ENCODE data around the gene DEPP1. TPM values are rescaled to one million over a fixed set of nuclear protein-coding genes. Genes with fewer than 3 reads are reported as not detected.

Gene DEPP1
- total RNA-seq, 1 experiment from 2014 or later = 3.8 TPM

GRCh38 chr10:44992070-44992731 is 13.6 kb upstream of the DEPP1 start:
- Histone ChIP-seq H3K36me3 (ENCODE audit: control insufficient read depth in 1 of 2, insufficient read depth in 2 of 2, low read length in 2 of 2) (no peaks in the 10 kb centered on the region), H3K9me3 (ENCODE audit: control insufficient read depth in 1 of 2, insufficient read depth in 1 of 2, low read depth in 1 of 2, low read length in 2 of 2) (no peaks in the 10 kb centered on the region), H3K4me3 (replicated peaks in 1 of 2; ENCODE audit: low read depth in 1 of 2, low read length in 2 of 2) (no peak overlapping the region), H3K4me1 (ENCODE audit: control insufficient read depth in 1 of 2, insufficient read depth in 2 of 2, low read length in 2 of 2) (no peaks in the 10 kb centered on the region), H3K27me3 (ENCODE audit: insufficient read depth, low read length) (no peaks in the 10 kb centered on the region), H3K4me2 (ENCODE audit: low read length) (no peak overlapping the region), H2AFZ (ENCODE audit: low read depth, low read length, poor library complexity, severe bottlenecking) (no peak overlapping the region), H3K79me2 (ENCODE audit: insufficient read depth, low read length) (no peaks in the 10 kb centered on the region), H3K27ac (ENCODE audit: low read depth, low read length) (no peak overlapping the region), H4K20me1 (ENCODE audit: insufficient read depth) (no peaks in the 10 kb centered on the region), H3K9me2 (ENCODE audit: insufficient read depth) (no peaks in the 10 kb centered on the region), H3K9ac (ENCODE audit: low read length) (no peak overlapping the region)
- CTCF ChIA-PET = no interaction called here
- POLR2A ChIA-PET = no interaction called here
- DNase-seq (ENCODE audit: low read depth, low spot score) (no peak), ATAC-seq (no peak)
- RAD21 ChIA-PET (ENCODE audit: low non-redundant PET in 1 of 2, low total read pairs in 2 of 2, uncharacterized antibody in 2 of 2, unreplicated experiment in 2 of 2) = no interaction called here
- no peak for TF ChIP-seq POLR2AphosphoS5 (IDR thresholded peaks at IDR 0.05; ENCODE audit: low read depth, low read length)
- TF ChIP-seq SP1 (IDR thresholded peaks at IDR 0.05; ENCODE audit: low read depth) = no peak
- TF ChIP-seq POLR2A (IDR thresholded peaks at IDR 0.05; ENCODE audit: borderline replicate concordance, extremely low read depth, insufficient read depth, insufficient read length) = no peak
- TF ChIP-seq SRF (IDR thresholded peaks at IDR 0.05; ENCODE audit: low read depth) = no peak
- no peak for TF ChIP-seq ZBTB33 (IDR thresholded peaks at IDR 0.05; ENCODE audit: extremely low read depth, insufficient replicate concordance, low read length)
- TF ChIP-seq RAD21 (IDR thresholded peaks at IDR 0.05; ENCODE audit: low read depth) = no peak
- TF ChIP-seq CEBPB (IDR thresholded peaks at IDR 0.05; ENCODE audit: low read depth) = no peak
- TF ChIP-seq ELF1 (IDR thresholded peaks at IDR 0.05; ENCODE audit: borderline replicate concordance, low read depth) = no peak
- TF ChIP-seq CBX3 (IDR thresholded peaks at IDR 0.05; ENCODE audit: low read depth) = no peak
- TF ChIP-seq CTCF (IDR thresholded peaks at IDR 0.05 in 2 of 3, conservative IDR thresholded peaks at IDR 0.05 in 1 of 3; ENCODE audit: borderline replicate concordance in 1 of 3, insufficient read depth in 1 of 3, low read depth in 2 of 3, low read length in 2 of 3) = no peak
- TF ChIP-seq FOSL1 (IDR thresholded peaks at IDR 0.05; ENCODE audit: low read depth) = no peak
- no peak for TF ChIP-seq EZH2 (IDR thresholded peaks at IDR 0.05)
- no peak for TF ChIP-seq SIN3A (IDR thresholded peaks at IDR 0.05; ENCODE audit: low read depth)
- TF ChIP-seq REST (IDR thresholded peaks at IDR 0.05; ENCODE audit: low read depth) = no peak
- TF ChIP-seq JUND (IDR thresholded peaks at IDR 0.05) = no peak
- no peak for TF ChIP-seq ZFX (IDR thresholded peaks at IDR 0.05)
- intact Hi-C loops (cut with micrococcal nuclease) = no loop called here
- BruUV-seq (replicated peaks) = no TSS peak
